Fibroblast of skin of right quadriceps (primary cell): ENCODE measurements around the gene RB1.

Source experiments
- DNase-seq: peaks from one replicate; pipeline ENCODE4 v3.0.0-alpha.2; 2013

RB1 gene

GRCh38 chr13:48457578-48458242 is 154.2 kb downstream of the RB1 start:
- no peak for DNase-seq

- no peak for DNase-seq
Measured at GRCh38 chr13:48475230-48475629, 171.7 kb downstream of the RB1 start.

DNA sequence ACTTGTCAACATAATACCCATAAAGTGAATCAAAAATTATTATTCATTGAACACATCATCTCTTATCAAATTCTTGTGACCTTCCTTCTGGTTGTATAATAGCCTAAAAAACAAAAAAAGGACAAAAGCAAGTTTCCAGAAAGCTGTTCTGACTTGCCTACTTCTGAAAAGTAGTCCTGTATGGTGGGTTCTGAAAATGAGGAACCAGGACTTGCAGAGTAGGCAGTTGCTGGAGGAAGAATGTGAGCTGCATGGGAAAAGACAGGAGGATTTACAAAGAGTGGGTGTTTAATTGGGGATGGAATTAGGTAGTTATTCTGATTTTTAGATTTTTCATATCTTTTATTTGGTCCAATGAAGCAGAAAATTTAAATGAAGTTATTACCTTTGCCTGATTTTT is 172.7 kb downstream of the RB1 start:
- no peak for DNase-seq

DNA sequence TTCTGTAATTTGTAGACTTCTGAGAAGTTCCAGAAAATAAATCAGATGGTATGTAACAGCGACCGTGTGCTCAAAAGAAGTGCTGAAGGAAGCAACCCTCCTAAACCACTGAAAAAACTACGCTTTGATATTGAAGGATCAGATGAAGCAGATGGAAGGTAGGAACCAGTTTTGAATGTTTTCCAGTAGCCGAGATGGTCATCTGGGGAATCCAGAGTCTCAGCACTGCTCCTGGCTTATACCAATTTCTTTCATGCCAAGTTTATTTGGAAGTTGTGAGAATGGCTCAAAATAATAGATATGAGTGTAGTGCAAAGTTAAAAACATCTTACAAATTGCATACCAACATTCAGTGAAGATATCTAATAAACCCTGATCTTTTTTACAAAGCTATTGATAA is 173.1 kb downstream of the RB1 start:
- no peak for DNase-seq

DNA sequence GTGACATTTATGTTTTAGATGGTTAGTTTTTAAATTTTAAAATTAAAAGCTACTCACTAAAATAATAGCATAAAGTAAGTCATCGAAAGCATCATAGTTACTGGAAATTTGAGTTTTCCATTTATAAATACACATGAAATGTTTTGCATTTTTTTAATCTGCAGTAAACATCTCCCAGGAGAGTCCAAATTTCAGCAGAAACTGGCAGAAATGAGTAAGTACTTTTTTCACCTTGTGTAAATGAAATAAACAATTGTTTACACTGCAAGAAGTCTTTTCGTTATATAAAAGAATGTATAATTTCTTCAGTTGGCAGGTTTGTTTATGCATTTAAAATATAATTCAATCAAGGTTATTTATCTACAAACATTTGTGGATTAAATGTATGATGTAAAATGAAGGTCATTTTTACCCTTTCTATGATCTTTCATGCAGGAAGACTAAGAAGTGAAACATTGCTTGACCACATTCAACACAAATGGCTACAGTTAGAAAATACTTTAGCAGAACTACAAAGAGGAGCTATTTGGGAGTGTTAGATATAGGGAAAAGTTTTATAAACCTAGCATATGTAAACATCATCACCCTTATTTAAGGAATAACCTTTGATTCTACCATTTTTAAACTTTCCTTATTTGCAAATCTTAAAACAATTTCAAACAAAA is 173.8 kb downstream of the RB1 start:
- DNase-seq = no peak

- peak; percentile 65 for DNase-seq
Measured at GRCh38 chr13:48478391-48478790, 174.8 kb downstream of the RB1 start.

DNA sequence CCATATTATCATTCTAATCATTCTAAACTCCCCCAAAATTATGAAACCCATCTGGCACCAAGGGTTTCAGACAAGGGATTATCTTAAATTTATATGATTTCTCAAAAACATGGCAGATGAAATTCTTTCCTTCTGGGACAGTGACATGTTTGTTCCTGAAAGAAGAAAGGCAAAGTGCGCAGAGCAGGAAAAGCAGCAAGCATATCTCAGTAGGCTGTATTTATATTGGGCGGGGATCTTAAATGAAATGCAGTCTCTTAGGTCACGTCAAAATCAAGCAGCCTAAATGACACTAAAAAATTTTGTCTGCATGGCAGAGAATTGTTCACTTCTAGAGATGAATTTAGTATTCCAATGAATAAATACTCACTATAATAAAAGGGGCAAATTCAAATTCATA is 180.0 kb downstream of the RB1 start:
- DNase-seq = no peak

DNA sequence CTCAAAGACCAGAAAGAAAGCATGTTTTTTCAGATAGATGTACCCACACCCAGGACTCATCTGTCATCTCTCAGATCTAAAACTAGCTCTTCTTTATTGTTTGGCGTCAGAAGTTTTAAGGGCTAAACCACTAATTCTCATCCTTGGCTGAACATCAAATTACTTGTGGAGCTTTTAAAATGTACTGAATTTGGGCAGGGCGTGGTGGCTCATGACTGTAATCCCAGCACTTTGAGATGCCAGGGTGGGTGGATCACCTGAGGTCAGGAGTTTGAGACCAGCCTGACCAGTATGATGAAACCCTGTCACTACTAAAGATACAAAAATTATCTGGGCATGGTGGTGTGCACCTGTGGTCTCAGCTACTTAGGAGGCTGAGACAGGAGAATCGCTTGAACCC is 181.9 kb downstream of the RB1 start:
- no peak for DNase-seq

- no peak for DNase-seq
Measured at GRCh38 chr13:48486362-48486761, 182.8 kb downstream of the RB1 start.

DNA sequence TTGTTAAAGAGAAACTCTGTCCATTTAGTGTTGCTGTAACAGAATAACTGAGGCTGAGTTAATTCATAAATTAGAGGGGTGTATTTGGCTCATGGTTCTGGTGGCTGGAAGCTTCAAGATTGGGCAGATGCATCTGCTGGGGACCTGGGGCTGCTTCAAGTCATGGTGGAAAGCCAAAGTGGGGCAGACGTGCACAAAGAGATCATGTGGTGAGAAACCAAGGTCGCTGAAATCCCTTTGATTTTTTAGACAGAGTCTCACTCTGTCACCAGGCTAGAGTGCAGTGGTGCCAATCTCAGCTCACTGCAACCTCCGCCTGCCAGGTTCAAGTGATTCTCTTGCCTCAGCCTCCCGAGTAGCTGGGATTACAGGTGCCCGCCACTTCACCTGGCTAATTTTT is 183.3 kb downstream of the RB1 start:
- no peak for DNase-seq

GRCh38 chr13:48487968-48488367 is 184.4 kb downstream of the RB1 start:
- DNase-seq = no peak

GRCh38 chr13:48488995-48489394 is 185.4 kb downstream of the RB1 start:
- DNase-seq = no peak

- DNase-seq = no peak
Measured at GRCh38 chr13:48489666-48490065, 186.1 kb downstream of the RB1 start.

- DNase-seq = no peak
Measured at GRCh38 chr13:48490241-48490640, 186.7 kb downstream of the RB1 start.

GRCh38 chr13:48491423-48492095 is 188.0 kb downstream of the RB1 start:
- peak; percentile 15 for DNase-seq

GRCh38 chr13:48492096-48492440 is 188.5 kb downstream of the RB1 start:
- DNase-seq = no peak

- peak; percentile 62 for DNase-seq
Measured at GRCh38 chr13:48492470-48493065, 189.0 kb downstream of the RB1 start.

GRCh38 chr13:48493066-48493765 is 189.7 kb downstream of the RB1 start:
- no peak for DNase-seq

DNA sequence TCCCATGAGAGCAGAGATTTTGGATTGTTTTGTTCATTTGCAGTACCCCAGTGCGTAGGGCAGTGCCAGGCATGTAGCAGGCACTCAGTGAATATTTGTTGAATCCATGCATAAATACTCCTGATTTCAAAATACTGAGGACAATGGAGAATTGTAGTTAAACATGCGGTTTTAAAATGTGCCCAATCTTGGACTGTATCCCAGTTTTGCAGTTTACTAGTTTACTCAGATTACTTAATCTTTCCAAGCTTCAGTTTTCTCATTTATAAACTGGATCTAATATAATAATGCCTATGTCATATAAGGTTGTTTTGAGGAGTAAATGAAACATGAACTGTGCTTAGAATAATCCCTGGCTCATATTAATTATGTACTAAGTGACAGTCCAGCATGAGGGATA is 190.3 kb downstream of the RB1 start:
- DNase-seq = no peak

DNA sequence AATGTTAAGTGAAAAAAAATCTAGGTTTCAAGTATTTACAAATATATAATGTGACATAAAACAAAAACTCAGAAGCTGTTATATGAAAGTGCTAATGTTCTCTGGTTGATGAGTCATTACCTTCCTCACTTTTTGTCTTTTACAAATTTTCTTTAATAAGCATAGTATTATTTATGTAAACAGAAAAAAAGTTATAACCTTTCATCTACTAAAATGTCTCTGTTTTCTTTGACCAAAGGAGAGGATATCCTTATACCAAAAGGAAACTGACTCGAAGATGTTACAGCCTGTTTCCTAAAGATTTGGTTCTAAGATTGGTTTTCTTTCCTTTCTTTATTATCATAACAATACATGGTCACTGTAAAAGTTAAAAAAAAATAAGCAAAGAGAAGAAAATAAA is 191.3 kb downstream of the RB1 start:
- no peak for DNase-seq

- DNase-seq = no peak
Measured at GRCh38 chr13:48496271-48497161, 193.0 kb downstream of the RB1 start.

- no peak for DNase-seq
Measured at GRCh38 chr13:48497669-48498068, 194.1 kb downstream of the RB1 start.
